Measurements from ENCODE around the gene SCT. TPM values are rescaled to one million over a fixed set of nuclear protein-coding genes. Genes with fewer than 3 reads are reported as not detected.

Gene SCT
- total RNA-seq, 4 donors from 2014 or later: not detected

GRCh38 chr11:635945-636510, 9.0 kb upstream of the SCT start:
- TF ChIP-seq, protein P1, sequence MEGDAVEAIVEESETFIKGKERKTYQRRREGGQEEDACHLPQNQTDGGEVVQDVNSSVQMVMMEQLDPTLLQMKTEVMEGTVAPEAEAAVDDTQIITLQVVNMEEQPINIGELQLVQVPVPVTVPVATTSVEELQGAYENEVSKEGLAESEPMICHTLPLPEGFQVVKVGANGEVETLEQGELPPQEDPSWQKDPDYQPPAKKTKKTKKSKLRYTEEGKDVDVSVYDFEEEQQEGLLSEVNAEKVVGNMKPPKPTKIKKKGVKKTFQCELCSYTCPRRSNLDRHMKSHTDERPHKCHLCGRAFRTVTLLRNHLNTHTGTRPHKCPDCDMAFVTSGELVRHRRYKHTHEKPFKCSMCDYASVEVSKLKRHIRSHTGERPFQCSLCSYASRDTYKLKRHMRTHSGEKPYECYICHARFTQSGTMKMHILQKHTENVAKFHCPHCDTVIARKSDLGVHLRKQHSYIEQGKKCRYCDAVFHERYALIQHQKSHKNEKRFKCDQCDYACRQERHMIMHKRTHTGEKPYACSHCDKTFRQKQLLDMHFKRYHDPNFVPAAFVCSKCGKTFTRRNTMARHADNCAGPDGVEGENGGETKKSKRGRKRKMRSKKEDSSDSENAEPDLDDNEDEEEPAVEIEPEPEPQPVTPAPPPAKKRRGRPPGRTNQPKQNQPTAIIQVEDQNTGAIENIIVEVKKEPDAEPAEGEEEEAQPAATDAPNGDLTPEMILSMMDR (IDR thresholded peaks at IDR 0.05; ENCODE audit: low read depth): no peak

GRCh38 chr11:630871-631270, 3.9 kb upstream of the SCT start:
- TF ChIP-seq, protein P1 (IDR thresholded peaks at IDR 0.05; ENCODE audit: low read depth): no peak

- TF ChIP-seq, protein P1 (IDR thresholded peaks at IDR 0.05; ENCODE audit: low read depth): no peak
Observed at GRCh38 chr11:629237-629583, 2.2 kb upstream of the SCT start.

DNA sequence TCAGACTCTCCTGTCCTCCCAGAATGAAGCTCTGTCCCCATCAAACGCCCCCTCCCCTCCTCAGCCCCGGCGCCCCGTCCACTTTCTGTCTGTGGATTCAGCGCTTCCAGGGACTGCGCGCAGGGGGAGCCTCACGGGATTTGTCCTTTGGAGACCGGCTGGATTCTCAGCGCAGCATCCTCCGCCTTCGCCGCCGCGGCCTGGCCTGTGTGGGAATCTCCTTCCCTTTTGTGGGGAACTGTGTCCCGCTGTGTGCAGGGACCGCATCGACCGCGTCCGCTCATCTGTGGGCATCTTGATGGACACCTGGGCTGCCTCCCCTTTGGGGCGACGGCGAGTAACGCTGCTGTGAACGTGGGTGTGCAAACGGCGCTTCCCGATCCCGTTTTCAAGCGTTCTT, 1.1 kb upstream of the SCT start:
- TF ChIP-seq, protein P1 (IDR thresholded peaks at IDR 0.05; ENCODE audit: low read depth): no peak

- TF ChIP-seq, protein P1 (IDR thresholded peaks at IDR 0.05; ENCODE audit: low read depth): no peak
Observed at GRCh38 chr11:627308-627576, 261 bp upstream of the SCT start.

GRCh38 chr11:625636-626268, 1.2 kb downstream of the SCT start:
- TF ChIP-seq, protein P1 (IDR thresholded peaks at IDR 0.05; ENCODE audit: low read depth): no peak

DNA sequence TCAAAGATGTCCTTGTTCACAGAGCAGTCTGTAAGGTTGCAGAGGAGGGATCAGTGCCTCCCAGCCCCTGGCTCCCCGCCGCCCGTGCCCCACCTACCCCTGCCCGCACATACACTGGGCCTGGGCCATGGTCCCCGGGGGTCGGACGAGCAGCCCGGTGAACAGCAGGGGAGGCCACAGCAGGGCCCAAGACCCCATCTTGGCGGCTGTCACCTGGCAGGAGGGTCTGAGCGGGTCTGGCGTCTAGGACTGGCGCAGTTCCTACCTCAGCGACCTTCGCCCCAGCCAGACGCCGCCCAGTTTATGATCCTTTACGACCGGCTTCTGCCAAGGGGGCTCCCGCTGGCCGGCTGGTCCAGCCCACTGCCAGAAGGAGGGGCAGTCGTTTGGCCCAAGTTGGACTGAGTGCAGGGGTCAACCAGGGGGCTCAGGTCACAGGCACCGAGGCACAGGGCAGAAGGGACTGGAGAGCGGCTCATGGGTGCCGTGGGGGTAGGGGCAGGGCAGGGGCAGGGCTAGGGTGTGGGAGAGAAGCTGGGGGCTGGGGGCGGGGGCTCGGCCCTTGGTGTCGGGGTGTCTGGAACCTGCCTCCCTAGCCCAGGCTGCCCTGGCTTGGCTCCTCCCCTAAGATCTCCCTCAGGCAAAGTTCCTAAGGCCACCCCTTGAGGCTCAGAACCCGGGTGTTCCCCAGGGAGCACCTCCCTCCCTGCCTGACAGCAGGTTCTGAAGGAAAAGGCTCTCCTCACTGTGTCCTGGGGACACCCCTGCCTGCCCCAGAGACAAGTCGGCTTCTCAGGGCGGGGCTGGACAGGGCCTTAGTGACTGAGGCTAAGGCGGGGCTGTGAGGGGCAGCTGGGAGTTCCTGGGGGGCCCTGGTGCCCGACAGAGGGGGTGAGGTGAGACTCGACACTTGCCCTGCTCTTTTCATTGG, 2.0 kb downstream of the SCT start, which contains the start of gene CDHR5:
CDHR5 (minus strand) TSS at position 251 of the 931 bp plus-strand sequence; CDS start at position 198, 53 bp downstream.
- TF ChIP-seq, protein P1 (IDR thresholded peaks at IDR 0.05; ENCODE audit: low read depth): no peak
